Measurements from ENCODE around the gene C1orf216. TPM values are rescaled to one million over a fixed set of nuclear protein-coding genes. Genes with fewer than 3 reads are reported as not detected.
"Not testable (repeated sequence)": the region's sequence is repeated elsewhere in the genome, so short reads cannot be mapped to it uniquely, and the experiment has no call there.

C1orf216 gene
- total and polyA plus RNA-seq, 2 of the 8 experiments (the other 6 are each of a cell fraction or from before 2014, with no cell fraction given), result 7.5 to 10.8 TPM

DNA sequence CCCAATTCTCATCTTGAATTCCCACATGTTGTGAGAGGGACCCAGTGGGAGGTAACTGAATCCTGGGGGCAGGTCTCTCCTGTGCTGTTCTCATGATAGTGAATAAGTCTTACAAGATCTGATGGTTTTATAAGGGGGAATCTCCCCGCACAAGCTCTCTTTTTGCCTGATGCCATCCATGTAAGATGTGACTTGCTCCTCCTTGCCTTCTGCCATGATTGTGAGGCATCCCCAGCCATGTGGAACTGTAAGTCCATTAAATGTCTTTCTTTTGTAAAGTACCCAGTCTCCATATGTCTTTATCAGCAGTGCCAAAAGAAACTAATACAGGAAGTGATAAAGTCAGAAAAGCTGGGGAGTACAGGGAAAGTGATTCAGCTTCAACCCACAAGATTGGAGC lies 19.5 kb downstream of the C1orf216 start:
- H2AFZ ChIP-seq (ENCODE audit: low read length), result peak overlapping the region; percentile 83; the same call in 1 of the 2 replicates
- FAIRE-seq; H3K9ac ChIP-seq (replicated peaks in 1 of 4; ENCODE audit: extremely low read depth in 1 of 4, low read depth in 3 of 4, low read length in 3 of 4); H3K18ac ChIP-seq (ENCODE audit: extremely low read depth, low read length); H3K4ac ChIP-seq (replicated peaks; ENCODE audit: insufficient read length, low read depth, low read length); H3K79me2 ChIP-seq (ENCODE audit: control insufficient read depth in 1 of 2, insufficient read depth in 2 of 2, low read length in 2 of 2); H4K8ac ChIP-seq (ENCODE audit: extremely low read depth, insufficient read depth, low read length); H3K27me3 ChIP-seq (replicated peaks in 1 of 4; ENCODE audit: control insufficient read depth in 3 of 4, extremely low read depth in 1 of 4, insufficient read depth in 3 of 4, low read length in 3 of 4); H3K36me3 ChIP-seq (ENCODE audit: control insufficient read depth in 2 of 4, insufficient read depth in 4 of 4, low read length in 3 of 4); DNase-seq (ENCODE audit: low read depth in 1 of 2, low spot score in 2 of 2); H4K20me1 ChIP-seq (replicated peaks in 1 of 2; ENCODE audit: control insufficient read depth in 1 of 2, insufficient read depth in 2 of 2, low read length in 2 of 2); H2BK12ac ChIP-seq (ENCODE audit: low read depth, low read length); H3K56ac ChIP-seq (replicated peaks; ENCODE audit: insufficient read length, low read depth, low read length); H3K23me2 ChIP-seq (ENCODE audit: low read depth, low read length); H3K79me1 ChIP-seq (ENCODE audit: low read depth, low read length); H2BK120ac ChIP-seq (replicated peaks; ENCODE audit: low read depth, low read length); H3K23ac ChIP-seq (ENCODE audit: insufficient read length); H4K91ac ChIP-seq (replicated peaks; ENCODE audit: insufficient read length, low read length); H2BK5ac ChIP-seq (ENCODE audit: low read depth, low read length); H3K9me3 ChIP-seq (ENCODE audit: insufficient read depth in 2 of 2, low read depth in 1 of 2, low read length in 1 of 2); H2BK15ac ChIP-seq (ENCODE audit: low read length); H2AK5ac ChIP-seq (ENCODE audit: low read depth, low read length); H3K27ac ChIP-seq (ENCODE audit: low read depth, low read length); H4K5ac ChIP-seq (ENCODE audit: insufficient read length, low read depth, low read length); H3K14ac ChIP-seq (ENCODE audit: insufficient read length): not testable (repeated sequence)
- H2BK20ac ChIP-seq (ENCODE audit: low read length), result 0 out of 2 replicates have a peak overlapping the region, but pooled peaks have one; percentile 13
- WGBS, 2 experiments (ENCODE audit: extremely low coverage in 1 of 2, insufficient coverage in 1 of 2, insufficient read length in 1 of 2, insufficient replicate concordance in 2 of 2, low coverage in 1 of 2, low lambda C conversion rate in 2 of 2, missing lambda C conversion rate in 1 of 2), result 83% methylated on average over 1 of the region's 1 CpG; no CpG with 5 or more reads in 1 of the 2 experiments
- peaks cover 3 to 11% (median 7%) of the 10 kb centered on the region in 4 experiments; a peak in 5 of 7 replicates for H3K4me1 ChIP-seq (replicated peaks in 1 of 4; ENCODE audit: control insufficient read depth in 3 of 4, insufficient read depth in 4 of 4, low read length in 3 of 4)
- H3K4me3 ChIP-seq (ENCODE audit: extremely low read depth in 1 of 4, insufficient read depth in 2 of 4, low read depth in 3 of 4, low read length in 4 of 4), result peak overlapping the region in 2 of 4 experiments; percentile 35 to 51; a peak in 1 of 8 replicates
- POLR2A ChIA-PET (ENCODE audit: partially characterized antibody), result interaction anchor here (0.6 to 3.0 kb wide), 6 partner anchors 8 to 26 kb away, joined by 3 to 10 read pairs (median 5); no protein-coding TSS in a partner anchor
- H3K4me2 ChIP-seq (ENCODE audit: insufficient read depth in 1 of 2, low read depth in 2 of 2, low read length in 2 of 2), result peak overlapping the region; percentile 52 to 66
- CTCF ChIA-PET (ENCODE audit: partially characterized antibody), result interaction anchor here (0.7 to 1.7 kb wide), 3 partner anchors 15 to 99 kb away, joined by 3 to 10 read pairs (median 3); no protein-coding TSS in a partner anchor
